ENCODE results near the gene INTS1. TPM values are rescaled to one million over a fixed set of nuclear protein-coding genes. Genes with fewer than 3 reads are reported as not detected.

Gene INTS1
- polyA plus RNA-seq, 1 experiment = 21.8 TPM

DNA sequence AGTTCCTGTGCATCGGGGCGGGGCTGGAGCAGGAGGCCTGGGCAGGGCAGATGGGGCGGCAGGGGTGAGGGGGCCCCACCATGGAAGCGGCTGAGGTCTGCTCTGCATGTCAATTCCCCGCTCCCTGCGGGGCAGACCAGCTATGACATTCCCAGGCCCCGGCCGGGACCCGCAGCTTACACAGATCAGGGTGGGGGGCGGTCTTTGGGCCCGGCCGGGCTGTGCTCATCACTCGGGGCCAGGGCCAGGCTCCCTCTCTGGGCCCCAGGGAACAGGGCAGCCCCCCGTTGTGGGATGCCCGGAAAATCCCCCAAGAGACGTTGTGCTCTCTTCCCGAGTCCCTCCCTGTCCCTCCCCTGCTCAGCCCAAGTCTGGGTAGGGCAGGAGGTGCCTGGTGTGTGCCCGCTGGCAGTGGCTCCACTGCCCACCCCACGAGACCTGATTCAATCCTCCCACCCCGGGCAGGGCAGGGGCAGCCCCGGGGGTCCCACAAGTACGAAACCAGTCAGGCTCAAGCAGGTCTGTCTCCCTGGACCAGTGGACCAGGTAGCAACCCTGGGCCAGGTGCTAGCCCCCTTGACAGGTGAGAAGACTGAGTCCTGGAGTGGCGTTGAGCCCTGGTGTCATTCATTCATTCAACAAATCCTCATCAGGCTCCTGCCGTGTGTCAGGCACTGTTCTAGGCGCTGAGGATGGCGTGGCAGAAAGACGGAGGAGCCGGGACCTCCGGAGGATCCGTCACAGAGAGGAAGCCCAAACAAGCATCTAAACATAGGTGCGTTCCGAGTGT, 73.9 kb downstream of the INTS1 start:
- no peak for DNase-seq (ENCODE audit: low read depth)
- ChIA-PET POLR2A (no interaction called here), CTCF (interaction anchor here (2.8 to 5.7 kb wide), 3 partner anchors 45 to 237 kb away, joined by 19 to 53 read pairs (median 36); no protein-coding TSS in a partner anchor)
- Histone ChIP-seq H3K4me3 (ENCODE audit: low read depth, low read length) (no peak overlapping the region), H3K27me3 (ENCODE audit: control insufficient read depth, insufficient read depth, low read length) (no peaks in the 10 kb centered on the region), H3K36me3 (ENCODE audit: control insufficient read depth, insufficient read depth, low read length) (no peaks in the 10 kb centered on the region)
- TF ChIP-seq, protein P1, sequence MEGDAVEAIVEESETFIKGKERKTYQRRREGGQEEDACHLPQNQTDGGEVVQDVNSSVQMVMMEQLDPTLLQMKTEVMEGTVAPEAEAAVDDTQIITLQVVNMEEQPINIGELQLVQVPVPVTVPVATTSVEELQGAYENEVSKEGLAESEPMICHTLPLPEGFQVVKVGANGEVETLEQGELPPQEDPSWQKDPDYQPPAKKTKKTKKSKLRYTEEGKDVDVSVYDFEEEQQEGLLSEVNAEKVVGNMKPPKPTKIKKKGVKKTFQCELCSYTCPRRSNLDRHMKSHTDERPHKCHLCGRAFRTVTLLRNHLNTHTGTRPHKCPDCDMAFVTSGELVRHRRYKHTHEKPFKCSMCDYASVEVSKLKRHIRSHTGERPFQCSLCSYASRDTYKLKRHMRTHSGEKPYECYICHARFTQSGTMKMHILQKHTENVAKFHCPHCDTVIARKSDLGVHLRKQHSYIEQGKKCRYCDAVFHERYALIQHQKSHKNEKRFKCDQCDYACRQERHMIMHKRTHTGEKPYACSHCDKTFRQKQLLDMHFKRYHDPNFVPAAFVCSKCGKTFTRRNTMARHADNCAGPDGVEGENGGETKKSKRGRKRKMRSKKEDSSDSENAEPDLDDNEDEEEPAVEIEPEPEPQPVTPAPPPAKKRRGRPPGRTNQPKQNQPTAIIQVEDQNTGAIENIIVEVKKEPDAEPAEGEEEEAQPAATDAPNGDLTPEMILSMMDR (IDR thresholded peaks at IDR 0.05; ENCODE audit: insufficient read depth, low read depth, low read length) = no peak

DNA sequence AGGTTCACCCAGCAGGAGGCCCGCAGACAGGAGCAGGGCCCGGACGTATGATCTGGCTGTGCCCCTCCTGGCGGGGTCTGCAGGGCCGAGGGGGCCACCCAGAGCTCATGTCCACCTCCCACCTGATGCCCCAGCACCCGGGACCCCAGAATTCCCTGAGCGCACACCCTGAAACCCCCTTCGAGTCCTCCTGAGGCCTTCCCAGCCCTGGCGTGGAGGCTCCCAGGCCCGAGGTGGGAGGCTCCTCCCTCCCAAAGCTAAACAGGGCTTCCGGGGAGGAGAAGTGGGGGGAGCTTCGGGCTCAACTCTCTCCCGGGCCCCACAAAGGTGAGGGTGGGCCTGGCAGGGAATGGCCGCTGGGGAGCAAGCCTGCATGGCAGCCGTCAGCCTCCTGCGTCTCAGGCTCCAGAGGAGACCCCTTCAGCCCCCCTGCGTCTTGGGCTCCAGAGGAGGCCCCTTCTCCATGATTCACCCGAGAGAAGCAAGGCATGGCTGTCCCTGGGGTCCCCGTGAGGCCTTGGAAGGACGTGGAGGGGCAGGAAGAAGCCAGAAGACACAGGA, 75.2 kb downstream of the INTS1 start:
- ChIA-PET POLR2A (no interaction called here), CTCF (interaction anchor here (0.5 to 5.7 kb wide), 4 partner anchors 10 to 236 kb away, joined by 3 to 53 read pairs (median 4); no protein-coding TSS in a partner anchor)
- TF ChIP-seq, protein P1 (IDR thresholded peaks at IDR 0.05; ENCODE audit: insufficient read depth, low read depth, low read length) = no peak
- Histone ChIP-seq H3K36me3 (ENCODE audit: control insufficient read depth, insufficient read depth, low read length) (no peaks in the 10 kb centered on the region), H3K27me3 (ENCODE audit: control insufficient read depth, insufficient read depth, low read length) (peaks cover 2% of the 10 kb centered on the region; the same call in 1 of the 2 replicates), H3K4me3 (ENCODE audit: low read depth, low read length) (no peak overlapping the region)
- DNase-seq (ENCODE audit: low read depth) = no peak

DNA sequence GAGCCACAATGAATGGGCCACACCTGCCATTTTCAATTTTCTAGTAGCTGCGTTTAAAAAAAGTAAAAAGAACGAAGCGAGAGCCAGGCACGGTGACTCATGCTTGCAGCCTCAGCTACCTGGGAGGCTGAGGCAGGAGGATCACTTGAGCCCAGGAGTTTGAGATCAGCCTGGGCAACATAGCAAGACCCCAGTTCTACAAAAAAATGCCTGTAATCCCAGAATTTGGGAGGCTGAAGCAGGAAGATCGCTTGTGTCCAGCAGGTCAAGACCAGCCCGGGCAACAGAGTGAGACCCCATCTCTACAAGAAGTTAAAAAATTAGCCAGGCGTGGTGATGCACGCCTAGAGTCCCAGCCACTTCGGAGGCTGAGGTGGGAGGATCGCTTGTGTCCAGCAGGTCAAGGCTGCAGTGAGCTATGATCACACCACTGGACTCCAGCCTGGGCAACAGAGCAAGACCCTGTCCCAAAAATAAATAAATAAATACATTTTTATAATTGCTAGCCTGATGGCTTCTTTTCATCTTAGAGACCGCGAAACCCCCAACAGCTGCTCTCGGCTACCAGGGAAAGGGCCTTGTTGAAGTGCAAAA, 77.0 kb downstream of the INTS1 start:
- Histone ChIP-seq H3K27me3 (ENCODE audit: control insufficient read depth, insufficient read depth, low read length) (peaks cover 12% of the 10 kb centered on the region), H3K36me3 (ENCODE audit: control insufficient read depth, insufficient read depth, low read length) (no peaks in the 10 kb centered on the region), H3K4me3 (ENCODE audit: low read depth, low read length) (no peak overlapping the region)
- ChIA-PET CTCF (no interaction called here), POLR2A (no interaction called here)
- TF ChIP-seq, protein P1 (IDR thresholded peaks at IDR 0.05; ENCODE audit: insufficient read depth, low read depth, low read length) = no peak
- DNase-seq (ENCODE audit: low read depth) = no peak

DNA sequence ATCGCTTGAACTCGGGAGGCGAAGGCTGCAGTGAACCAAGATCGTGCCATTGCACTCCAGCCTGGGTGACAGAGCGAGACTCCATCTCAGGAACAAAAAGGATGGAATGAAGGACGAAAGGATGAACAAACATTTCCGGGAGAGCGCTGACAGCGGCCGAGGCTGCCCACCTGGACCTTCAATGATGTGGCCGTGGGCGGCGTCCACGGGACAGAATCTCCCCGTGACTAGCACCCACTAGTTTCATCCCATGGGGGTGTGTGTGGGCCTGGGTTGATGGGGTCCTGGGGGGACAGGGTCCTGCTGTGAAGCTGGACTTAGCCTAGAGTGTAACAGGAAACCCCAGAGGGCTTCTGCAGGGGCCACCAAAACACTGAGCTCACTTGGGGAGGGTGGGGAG, 77.7 kb downstream of the INTS1 start:
- POLR2A ChIA-PET = no interaction called here
- no peak overlapping the region for H3K4me3 ChIP-seq (ENCODE audit: low read depth, low read length)
- CTCF ChIA-PET = no interaction called here
- DNase-seq (ENCODE audit: low read depth) = no peak
- no peaks in the 10 kb centered on the region for H3K36me3 ChIP-seq (ENCODE audit: control insufficient read depth, insufficient read depth, low read length)
- peaks cover 13% of the 10 kb centered on the region for H3K27me3 ChIP-seq (ENCODE audit: control insufficient read depth, insufficient read depth, low read length)
- TF ChIP-seq, protein P1 (IDR thresholded peaks at IDR 0.05; ENCODE audit: insufficient read depth, low read depth, low read length) = no peak
